Adrenal gland (tissue), 12 donors: ENCODE data around the gene CMTM3. TPM values are rescaled to one million over a fixed set of nuclear protein-coding genes. Genes with fewer than 3 reads are reported as not detected.
A peak's percentile ranks its signal among the peaks of the same experiment; 100 is the strongest.

Experiments used
- DNase-seq, 7 donors: peaks; one replicate each; pipeline ENCODE4 v3.0.0-alpha.2; 2019 to 2020
- H3K27ac ChIP-seq, 5 donors: fragments of 200-600 bp; sonication (generic) in 4 of 5; 1 replicate in 3 of 5; 2 replicates in 2 of 5; pipeline versions ENCODE4 v1.5.1 to v1.8.0; 2016 to 2020; ENCODE audit warnings: mild to moderate bottlenecking in 1 of 5
- H3K27me3 ChIP-seq: fragments of 200-600 bp; 2 replicates; pipeline ENCODE4 v1.8.0; 2021
- H3K36me3 ChIP-seq, 2 donors: fragments of 200-600 bp; replicated peaks in 1 of 2; 1 replicate in 1 of 2; 2 replicates in 1 of 2; pipeline versions ENCODE4 v1.5.1 to v1.8.0; 2018 to 2022
- H3K4me1 ChIP-seq, 2 donors: fragments of 200-600 bp; replicated peaks in 1 of 2; 1 replicate in 1 of 2; 2 replicates in 1 of 2; pipeline versions ENCODE4 v1.5.1 to v1.8.0; 2018 to 2021
- H3K4me3 ChIP-seq, 4 donors: fragments of 200-600 bp; sonication (generic) in 3 of 4; one replicate each; pipeline ENCODE4 v1.5.1; 2016 to 2018
- H3K9me3 ChIP-seq, 3 donors: fragments of 200-600 bp; sonication (generic) in 1 of 3; replicated peaks in 1 of 3; 1 replicate in 2 of 3; 2 replicates in 1 of 3; pipeline versions ENCODE4 v1.5.1 to v1.8.0; 2016 to 2021
- CTCF ChIP-seq, 6 experiments: fragments of 450-650 bp in 4 of 6; fragments of 200-600 bp in 2 of 6; sonication (generic) in 1 of 6; IDR thresholded peaks; 1 replicate in 5 of 6; 2 replicates in 1 of 6; pipeline versions ENCODE4 v1.5.1 to v1.8.0; 2016 to 2021; ENCODE audit warnings: antibody characterized with exemption in 6 of 6, mild to moderate bottlenecking in 2 of 6, moderate library complexity in 1 of 6
- POLR2A ChIP-seq, 2 donors: fragments of 450-650 bp; IDR thresholded peaks; one replicate each; pipeline ENCODE4 v1.6.1; 2017; ENCODE audit warnings: antibody characterized with exemption in 2 of 2, mild to moderate bottlenecking in 2 of 2, moderate library complexity in 1 of 2
- WGBS, 4 donors: extraction: QIAGEN DNeasy Blood & Tissue Kit in 2 of 4; methylation state at CpG; one replicate each; pipeline versions ENCODE4 v1.1.5 to v1.1.7; 2013 to 2017; 5-methylcytosine and 5-hydroxymethylcytosine counted together
- intact Hi-C, 2 donors: fragments of 100-400 bp; cut with DNase I; formaldehyde crosslinking; loops; one replicate each; pipeline versions ENCODE4 v1.14.1 to v1.15.0; 2022 to 2023
- polyA plus RNA-seq, 3 donors: library from polyadenylated mRNA; stranded (reverse); fragments of 200-250 nt in 2 of 3; fragments of 350-450 nt in 1 of 3; fragmentation: Illumina TruSeq in 1 of 3; extraction: RNeasy Lipid Tissue Mini Kit (QIAGEN cat#74804) in 1 of 3; gene quantifications; one replicate each; pipeline ENCODE4 v1.2.3, GENCODE V29; 2013 to 2014
- total RNA-seq, 9 donors: library from RNA; depleted of rRNA in 4 of 9; stranded (reverse); fragments of >200 nt in 4 of 9; fragments of 120-200 nt in 1 of 9; fragmentation: NEBNext Ultra II Directional in 1 of 9; extraction: Animal tissue kit (Norgen Biotek cat#: 25700) in 1 of 9; gene quantifications; one replicate each; pipeline versions ENCODE4 v1.1.0 to v1.2.4, GENCODE V29; 2013 to 2023
- donor health status: healthy with polysubstance abuse.
- donor health status: Bipolar disorder and iron deficiency.
- donor health status: DM: yes; HTN: yes; CAD: no.
- donor health status: DM: no; HTN: no; CAD: no.
- donor health status: DM: no; HTN: no; CAD: no.
- donor health status: DM: yes; HTN: yes; CAD: no.

The CMTM3 gene
- total and polyA plus RNA-seq, 12 donors = 6.4 to 31.8 (median 24.6) TPM

GRCh38 chr16:66578651-66579531 lies 25.6 kb upstream of the CMTM3 start, which contains the start of gene CMTM2:
Gene CMTM2 (plus strand): TSS chr16:66579463. CDS start chr16:66579608, 145 bp downstream.
- TF ChIP-seq POLR2A (IDR thresholded peaks at IDR 0.05) = no peak
- no peak for TF ChIP-seq CTCF (IDR thresholded peaks at IDR 0.05)
- WGBS, 4 donors = 21 to 34% (median 22%) methylated on average over 35 to 77 of the region's 77 CpGs
- H3K27me3 ChIP-seq = no peaks in the 10 kb centered on the region
- no peak within 1 kb of the TSS for H3K27ac ChIP-seq
- H3K36me3 ChIP-seq = no peaks in the 10 kb centered on the region
- intact Hi-C loops = no loop called here
- DNase-seq = peak in 1 of 7 donors; percentile 9
- no peaks in the 10 kb centered on the region for H3K9me3 ChIP-seq
- peaks cover 10 to 11% of the 10 kb centered on the region in 2 donors for H3K4me1 ChIP-seq
- H3K4me3 ChIP-seq = peak within 1 kb of the TSS in 1 of 4 donors; percentile 34

- no peaks in the 10 kb centered on the region for H3K36me3 ChIP-seq
- no peaks in the 10 kb centered on the region for H3K9me3 ChIP-seq
- DNase-seq = no peak
- 83 to 92% (median 88%) methylated on average over 4 of the region's 4 CpGs for WGBS, 4 donors
- H3K27ac ChIP-seq = no peak overlapping the region
- H3K4me3 ChIP-seq = no peak overlapping the region
- H3K27me3 ChIP-seq = no peaks in the 10 kb centered on the region
- intact Hi-C loops = no loop called here
- no peak for TF ChIP-seq POLR2A (IDR thresholded peaks at IDR 0.05)
- no peak for TF ChIP-seq CTCF (IDR thresholded peaks at IDR 0.05)
- peaks cover 10 to 16% of the 10 kb centered on the region in 2 donors for H3K4me1 ChIP-seq
Measured at GRCh38 chr16:66580605-66581209, 23.8 kb upstream of the CMTM3 start.

- H3K9me3 ChIP-seq = no peaks in the 10 kb centered on the region
- no peaks in the 10 kb centered on the region for H3K36me3 ChIP-seq
- 84 to 90% (median 85%) methylated on average over 3 of the region's 3 CpGs for WGBS, 4 donors
- no peaks in the 10 kb centered on the region for H3K27me3 ChIP-seq
- no peak overlapping the region for H3K4me3 ChIP-seq
- TF ChIP-seq CTCF (IDR thresholded peaks at IDR 0.05) (no peak), POLR2A (IDR thresholded peaks at IDR 0.05) (no peak)
- H3K4me1 ChIP-seq = peaks cover 10 to 19% of the 10 kb centered on the region in 2 donors
- no peak for DNase-seq
- H3K27ac ChIP-seq = no peak overlapping the region
- intact Hi-C loops = no loop called here
Measured at GRCh38 chr16:66581246-66581952, 23.1 kb upstream of the CMTM3 start.
